NCI-H510A (cell line): Measurements from ENCODE around the gene FGF12.
A peak's percentile ranks its signal among the peaks of the same experiment; 100 is the strongest.

ENCODE experiments used
- DNase-seq: peaks from one replicate; lab custom pipeline; 2025; lab: John Stamatoyannopoulos, UW

The FGF12 gene

DNA sequence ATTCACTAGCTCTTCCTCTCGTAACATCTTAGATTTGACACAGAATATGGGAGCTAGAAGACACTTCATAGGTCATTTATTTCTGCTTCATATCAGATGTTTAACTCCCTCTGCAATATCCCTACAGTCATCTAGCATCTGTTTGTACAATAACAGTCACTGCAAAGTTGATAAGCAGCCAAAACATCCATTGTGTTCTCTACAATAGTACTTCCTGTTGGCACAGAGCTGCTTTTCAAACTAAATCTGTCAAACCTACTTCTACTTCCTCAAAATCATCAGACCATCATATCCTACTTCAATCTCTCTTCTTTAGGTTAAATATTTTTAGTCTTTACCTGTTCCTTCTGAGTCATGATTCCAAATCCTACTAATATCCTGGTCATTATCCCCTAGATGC, 233.2 kb downstream of the FGF12 start:
- DNase-seq, result no peak

DNA sequence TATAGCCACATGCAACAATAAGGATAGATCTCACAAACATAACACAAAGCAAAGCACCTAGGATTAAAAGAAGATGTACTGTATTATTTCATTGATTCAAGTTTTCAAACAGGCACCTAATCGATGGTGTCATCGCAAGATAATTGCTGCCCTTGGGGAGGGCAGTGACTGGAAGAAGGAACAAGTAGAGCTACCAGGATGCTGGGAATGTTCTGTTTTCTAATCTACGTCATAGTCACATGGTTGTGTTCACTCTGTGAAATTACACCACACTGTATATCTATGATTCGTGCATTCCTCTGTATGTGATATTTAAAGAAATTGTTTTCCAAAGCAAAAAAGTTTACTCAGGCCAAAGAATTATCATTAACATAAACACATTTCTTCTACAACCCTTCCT, 236.6 kb downstream of the FGF12 start:
- no peak for DNase-seq

DNA sequence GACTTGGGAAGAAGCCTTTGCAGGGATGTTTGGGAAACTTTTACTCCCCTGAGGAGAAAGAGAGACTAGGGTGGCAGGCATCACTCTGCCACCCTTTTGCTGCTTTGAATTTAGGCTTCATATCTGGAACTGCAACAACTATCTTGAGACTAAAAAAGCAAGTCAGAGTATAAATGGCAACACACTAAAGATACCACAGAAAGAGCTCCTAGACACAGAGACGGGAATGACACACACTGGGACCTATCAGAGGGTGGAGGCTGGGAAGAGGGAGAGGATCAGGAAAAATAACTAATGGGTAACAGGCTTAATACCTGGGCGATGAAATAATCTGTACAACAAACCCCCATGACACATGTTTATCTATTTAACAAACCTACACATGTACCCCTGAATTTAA, 237.8 kb downstream of the FGF12 start:
- DNase-seq, result no peak

DNA sequence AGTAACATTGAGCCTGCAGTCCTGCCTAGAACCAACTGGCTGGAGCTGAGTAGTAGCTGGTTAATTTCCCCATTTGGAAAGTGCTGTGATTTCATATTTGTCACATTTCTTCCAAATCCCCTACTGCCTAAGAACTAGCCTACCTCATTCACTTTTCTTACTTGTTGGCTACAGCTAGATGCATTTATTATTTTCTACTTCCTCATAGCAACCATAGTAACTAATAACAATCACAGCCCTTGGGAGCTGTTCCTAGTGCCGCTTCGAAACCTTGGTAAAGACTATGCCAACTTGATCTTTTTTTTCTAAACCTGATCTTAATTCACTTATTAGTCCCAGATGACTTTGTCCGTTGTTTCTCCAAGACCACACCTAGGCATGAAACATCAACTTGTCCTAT, 240.3 kb downstream of the FGF12 start:
- no peak for DNase-seq

DNA sequence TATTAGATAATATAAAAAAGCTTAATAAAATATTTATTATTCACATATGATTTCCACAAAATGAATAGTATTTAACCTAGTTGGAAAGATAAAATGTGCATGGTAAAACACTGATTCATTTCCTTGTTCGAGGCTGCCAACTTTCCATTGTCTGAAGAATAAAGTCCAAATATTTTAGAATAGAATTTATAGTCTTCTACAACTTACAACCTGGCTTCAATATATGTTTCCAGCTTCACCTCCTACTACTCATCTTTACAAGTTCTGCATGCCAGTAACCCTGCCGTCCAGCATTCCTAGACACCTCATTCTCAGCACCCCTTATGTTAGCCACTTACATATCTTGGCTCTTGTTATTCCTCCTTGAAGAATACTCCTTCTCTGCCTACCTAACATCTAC, 244.5 kb downstream of the FGF12 start:
- DNase-seq, result no peak

DNA sequence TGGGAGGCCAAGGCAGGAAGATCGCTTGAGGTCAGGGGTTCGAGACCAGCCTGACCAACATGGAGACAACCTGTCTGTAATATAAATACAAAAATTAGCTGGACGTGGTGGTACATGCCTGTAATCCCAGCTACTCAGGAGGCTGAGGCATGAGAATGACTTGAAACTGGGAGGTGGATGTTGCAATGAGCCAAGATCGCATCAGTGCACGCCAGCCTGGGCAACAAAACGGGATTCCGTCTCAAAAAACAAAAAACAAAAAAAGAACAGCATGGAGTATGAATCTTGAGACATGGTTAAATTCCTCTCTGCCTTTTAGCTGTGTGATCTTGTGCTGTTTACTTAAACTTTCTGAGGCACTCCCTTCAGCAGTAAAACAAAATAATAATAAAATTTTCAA, 244.9 kb downstream of the FGF12 start:
- no peak for DNase-seq

DNA sequence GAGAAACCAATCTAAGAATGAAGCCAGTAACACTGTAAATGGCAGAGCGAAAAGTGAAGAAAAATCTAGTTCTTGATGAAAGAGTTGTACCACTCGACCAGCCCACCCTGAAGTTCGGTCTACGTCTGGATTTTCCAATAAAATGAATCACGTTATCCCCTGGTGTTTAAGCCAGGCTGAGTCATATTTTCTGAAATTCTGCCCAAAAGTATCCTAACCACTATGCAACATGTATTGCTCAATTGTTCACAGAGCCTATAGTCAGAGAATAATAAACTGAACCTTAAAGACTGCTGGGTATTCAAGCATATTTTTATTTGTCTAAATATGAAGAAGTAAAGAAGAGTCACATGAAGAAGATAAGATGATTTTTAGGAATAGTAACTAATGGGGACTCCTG, 245.7 kb downstream of the FGF12 start:
- no peak for DNase-seq

DNA sequence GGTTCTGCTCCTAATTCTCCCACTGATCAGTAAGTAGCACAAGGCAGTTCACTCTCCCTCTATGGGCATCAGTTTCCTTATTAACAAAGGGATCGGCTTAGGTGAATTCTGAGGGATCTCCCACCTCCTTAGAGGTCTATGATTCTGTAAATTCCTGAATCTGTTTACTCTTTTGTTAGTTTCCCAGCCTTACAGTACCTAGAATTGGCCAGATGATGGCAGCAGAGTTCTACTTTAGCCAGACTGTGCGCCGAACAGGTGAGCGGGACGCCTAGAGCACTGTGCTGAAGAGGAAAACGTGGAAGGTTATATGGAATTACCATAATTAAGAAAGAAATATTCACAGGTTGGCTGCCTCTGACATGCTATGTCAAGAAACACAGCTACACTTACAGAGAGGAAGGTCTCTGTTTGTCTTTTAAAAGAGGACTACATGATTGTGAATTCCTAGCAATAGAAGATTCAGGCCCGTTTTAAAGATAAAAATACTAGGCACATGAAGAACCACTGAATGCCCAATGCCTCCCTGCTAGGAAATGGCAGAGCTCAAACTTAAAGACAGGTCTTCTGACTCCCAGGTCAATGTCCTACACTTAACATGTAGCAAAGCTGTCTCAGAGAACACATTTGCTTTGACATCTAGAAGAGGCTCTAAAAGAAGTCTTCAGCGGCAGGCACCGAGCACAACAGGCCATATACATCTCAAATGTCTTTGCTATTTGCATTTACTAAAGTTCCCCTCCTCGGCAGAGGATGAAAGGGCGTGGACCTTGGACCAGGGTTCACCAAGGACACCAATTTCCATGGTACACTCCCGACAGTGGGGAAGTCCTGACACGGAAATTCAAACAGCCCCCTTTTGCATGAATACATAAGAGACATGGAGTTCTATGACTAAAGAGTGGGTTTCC, 259.9 kb downstream of the FGF12 start:
- DNase-seq, result peak; percentile 20

DNA sequence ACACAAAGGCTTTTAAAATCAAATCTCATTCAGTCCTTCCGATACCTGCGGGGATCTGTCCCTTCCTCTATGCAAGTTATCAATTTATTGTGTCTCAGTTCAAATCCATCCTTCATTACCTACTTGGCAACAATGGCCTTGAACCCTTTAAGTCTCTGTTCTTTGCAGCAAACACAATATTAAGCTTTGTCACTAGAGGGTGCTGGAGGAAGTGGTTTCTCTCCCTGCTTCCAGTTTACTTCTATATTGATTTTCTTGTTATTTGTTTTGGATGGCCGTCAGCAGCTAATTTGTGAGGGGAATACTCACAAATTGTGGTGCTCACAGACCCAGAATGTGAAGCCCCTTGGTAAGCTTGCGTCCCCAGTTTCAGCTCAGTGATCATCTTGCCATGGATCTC, 278.3 kb downstream of the FGF12 start:
- DNase-seq, result no peak

DNA sequence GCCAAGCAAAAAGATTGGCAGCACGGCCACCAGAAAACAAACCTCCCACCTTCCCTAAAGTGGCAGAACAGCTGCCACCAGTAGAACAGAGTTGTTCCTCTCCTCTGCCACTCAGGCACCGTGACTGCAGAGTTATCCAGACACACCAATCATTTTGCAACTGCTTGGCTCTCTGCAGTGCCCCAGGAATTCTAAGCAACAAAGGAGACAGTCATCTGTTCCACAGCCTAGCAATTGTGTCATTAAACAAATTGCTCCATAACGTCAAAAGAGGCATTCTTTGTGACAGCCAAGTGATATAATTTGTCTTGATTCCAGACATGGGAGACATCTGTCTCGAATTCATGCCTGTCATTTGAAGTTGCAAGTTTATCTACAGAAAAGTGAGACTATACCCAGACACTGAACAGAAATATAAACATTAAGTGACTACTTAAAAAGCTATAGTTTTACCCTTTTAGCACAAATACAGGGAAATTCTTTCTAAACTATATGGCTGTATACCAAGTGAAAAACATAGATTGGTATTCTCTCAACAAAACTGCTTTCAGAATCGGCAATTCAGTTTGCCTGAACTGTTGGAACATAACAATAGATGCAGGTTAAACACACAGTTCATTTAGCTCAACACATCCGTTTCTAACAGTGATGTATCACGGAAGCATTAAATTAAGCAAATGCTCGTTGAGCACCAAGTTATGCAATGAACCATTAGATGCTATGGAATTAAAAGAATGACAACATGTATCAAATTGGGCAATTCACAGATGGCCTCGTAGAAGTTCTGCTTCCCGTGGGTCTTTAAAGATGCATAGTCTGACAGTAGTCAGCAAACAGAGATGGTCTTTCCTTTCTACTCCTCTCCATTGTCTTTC, 281.3 kb downstream of the FGF12 start:
- DNase-seq, result no peak

DNA sequence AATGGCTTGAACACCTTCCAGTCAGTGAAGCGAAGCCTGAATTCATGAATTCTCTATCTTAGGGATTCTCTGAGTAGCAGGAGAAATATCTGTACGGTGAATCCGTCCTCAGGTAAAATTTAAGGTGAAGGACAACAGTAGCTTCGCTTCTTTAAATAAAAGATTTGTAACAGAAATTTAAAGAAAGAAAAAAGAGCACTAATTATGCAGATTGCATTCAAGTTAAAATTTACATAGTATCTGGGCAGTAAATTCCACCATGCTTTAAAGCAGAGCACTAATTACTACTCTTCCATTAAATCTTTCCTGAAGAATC, 282.6 kb downstream of the FGF12 start:
- no peak for DNase-seq

DNA sequence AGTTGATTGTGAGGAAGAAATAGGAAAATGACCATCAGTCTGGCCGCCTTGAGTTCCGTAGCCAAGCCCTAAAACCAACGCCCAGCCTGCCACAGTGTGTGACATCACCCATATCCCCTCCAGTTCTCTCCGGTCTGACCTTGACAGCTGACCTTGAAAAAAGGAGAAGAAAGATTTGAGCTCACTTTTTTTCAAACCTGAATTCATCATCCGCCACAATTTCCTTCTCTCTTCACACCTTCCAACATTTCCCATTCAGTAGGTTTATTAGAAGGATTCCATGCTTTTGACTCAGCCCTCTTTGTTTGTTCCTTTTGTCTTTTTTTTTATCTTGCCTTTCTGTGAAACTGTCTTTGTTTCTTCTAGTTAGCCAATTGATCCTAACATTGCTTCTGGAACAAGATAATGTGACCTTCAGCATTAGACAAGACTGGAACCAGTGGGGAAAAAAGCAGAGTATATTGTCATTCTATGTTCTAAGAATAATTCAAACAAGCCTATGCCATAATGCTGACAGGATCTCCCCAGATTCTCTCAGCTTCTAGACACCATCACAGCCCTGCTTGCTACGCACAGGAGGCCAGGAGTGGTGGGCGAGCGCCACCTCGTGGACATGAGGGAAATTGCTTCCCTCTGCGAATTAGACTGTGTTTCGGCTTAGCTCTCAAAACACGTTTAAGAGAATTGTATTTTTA, 283.1 kb downstream of the FGF12 start:
- peak; percentile 7 for DNase-seq

DNA sequence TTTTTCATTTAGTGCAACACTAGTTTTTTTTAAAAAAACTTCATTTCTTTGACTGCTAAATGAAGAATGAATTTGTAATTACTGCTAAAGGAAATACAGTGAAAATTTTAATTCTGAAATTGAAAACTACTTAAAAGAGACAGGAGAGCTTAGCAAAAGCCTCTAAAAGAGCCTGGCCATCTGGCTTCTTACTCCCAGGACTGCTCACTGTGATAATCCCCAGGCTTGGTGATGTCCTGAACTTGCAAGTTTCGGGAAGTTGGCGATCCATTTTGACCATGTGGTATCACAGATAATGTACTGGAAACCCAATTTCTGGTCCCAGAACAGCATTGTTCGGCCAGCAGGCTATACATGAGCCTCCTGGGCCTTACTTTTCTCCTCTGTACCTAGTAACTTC, 292.1 kb downstream of the FGF12 start:
- DNase-seq, result no peak

DNA sequence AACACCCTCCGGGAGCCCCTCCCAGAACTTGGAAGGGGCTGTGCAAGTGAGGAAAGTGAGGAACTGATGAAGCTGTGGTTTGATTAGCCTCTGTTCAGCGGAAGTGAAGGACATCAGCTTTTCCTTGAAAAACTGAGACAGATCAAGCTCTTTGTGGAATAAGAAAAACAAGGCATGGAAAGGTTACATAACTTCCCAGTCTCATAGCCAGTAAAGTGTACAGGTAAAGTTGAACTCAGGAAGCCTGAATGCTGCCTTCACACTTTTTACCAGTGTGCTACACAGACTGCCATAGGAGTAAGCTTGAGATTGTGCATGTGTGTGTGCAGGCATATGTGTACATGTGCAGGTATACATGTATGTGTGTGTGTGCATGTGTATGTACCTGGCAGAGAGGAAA, 293.2 kb downstream of the FGF12 start:
- DNase-seq, result no peak

DNA sequence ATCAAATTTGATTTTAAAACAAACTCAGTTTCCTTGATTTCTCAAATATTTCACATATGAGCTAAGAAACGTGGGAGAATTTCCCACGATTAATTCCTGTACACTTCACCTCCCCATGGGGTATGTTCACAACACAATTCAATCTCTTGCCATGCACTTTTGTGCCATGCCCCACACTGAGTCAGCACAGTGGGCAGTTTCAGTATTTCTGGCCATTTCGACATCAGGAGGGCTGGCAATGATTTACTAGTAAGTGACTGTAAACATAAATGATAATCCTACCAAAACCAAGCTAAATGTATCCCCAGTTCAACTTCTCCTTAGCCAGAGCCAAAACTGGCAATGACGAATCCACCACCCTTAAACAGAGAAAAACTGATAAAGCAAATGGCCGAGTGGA, 293.6 kb downstream of the FGF12 start:
- no peak for DNase-seq

DNA sequence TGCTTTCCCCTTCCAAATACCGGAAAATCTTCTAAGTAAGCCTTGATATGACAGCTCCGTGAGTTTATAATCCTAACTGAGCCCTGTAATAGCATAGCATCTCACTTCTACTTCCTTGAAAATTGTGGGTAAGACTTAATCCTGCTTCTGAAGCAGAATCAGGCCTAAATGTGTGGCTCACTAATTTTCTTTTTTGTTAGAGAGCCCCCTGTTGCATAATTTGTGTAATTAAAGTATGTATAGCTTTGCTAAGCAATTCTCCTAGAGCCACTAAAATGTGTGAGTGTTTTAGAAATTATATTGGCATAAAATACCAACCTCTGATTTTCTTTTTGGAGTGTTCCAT, 304.4 kb downstream of the FGF12 start:
- no peak for DNase-seq

DNA sequence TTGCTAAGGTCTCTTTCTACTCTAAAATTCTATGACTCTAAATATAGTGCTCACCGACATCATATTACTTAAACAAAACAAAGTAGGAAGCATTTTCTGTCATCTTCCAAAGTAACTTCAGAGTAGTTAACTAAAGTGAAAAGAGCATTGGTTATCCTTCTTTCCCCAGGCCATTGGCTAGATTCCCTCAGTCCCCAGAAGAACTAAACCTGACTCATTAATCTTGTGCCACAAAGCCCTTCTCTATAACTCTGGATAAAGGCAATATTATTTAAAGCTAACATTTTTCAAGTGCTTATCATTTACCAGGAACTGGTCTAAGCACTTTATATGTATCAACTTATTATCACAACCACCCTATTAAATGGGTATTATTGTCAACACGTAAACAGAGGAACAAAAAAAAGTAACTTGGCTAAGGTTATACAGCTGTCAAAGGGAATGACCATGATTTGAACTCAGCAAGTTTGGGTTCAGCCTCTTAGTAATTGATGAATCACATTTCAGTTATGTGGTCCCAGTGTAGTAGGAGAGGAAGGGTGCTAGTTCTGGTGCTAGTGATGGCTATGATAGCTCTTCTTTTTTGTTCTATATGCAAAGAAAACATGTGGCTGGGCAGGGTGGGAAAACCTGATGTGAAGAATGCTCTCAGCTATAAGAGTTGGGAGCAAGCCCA, 304.9 kb downstream of the FGF12 start:
- DNase-seq, result no peak

DNA sequence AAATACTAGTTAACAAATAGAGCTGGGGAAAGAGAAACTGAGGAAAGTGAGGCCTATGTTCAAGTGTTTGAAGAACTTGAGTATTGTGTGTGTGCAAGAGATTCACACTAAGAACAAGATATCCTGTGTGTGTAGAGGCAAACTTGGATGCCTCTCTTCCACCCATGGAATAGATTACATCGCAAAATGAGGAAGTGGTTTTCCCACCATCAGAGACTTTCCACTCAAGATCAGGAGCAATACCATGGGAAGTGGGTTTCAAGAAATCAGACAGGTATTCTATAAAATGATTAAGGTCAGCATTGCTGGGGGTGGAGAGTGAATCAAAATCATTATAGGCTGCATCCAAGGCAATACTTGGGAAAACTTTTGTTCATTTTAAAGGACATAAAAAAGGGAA, 308.0 kb downstream of the FGF12 start:
- DNase-seq, result no peak

DNA sequence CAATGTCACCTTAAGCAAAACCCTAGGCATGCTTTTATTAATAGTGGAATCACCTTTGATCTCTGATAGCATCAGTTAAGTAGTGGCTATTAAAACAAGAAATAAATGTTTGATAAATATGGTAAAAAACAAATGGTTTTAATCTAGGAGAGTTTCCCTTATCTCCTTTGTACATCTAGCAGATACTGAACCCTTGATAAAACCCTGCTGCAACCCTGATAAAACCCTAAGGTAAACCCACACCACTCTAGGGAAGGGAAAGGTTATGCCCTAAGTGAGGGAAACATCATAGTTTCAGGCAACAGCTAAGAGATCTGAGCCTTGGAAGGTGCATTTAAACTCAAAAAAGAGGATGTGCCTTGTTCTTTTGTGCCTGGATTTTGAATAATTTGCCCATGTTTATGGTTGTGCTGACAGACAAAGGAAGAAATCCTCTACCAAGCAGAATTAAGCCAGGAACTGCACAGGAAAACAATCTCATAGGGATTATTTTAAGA, 309.7 kb downstream of the FGF12 start:
- DNase-seq, result no peak

DNA sequence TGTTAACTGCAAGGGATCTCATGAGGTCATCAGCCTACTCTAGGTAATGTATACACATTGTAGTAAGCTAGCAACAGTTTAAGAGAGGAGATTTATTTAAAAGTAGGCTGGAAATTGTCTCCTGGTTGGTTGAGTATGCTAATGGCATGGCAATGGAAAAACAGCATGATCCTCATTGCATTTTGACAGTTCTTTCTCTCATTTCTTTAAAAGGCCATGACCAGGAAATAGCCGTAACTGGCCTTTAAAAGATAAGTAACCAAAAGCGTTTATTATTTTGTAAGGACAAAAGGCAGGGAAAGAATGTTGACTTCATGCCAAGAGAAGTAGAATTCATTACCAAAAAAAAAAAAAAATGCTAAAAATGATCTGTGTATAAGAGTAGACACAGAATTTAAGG, 310.3 kb downstream of the FGF12 start:
- DNase-seq, result no peak

DNA sequence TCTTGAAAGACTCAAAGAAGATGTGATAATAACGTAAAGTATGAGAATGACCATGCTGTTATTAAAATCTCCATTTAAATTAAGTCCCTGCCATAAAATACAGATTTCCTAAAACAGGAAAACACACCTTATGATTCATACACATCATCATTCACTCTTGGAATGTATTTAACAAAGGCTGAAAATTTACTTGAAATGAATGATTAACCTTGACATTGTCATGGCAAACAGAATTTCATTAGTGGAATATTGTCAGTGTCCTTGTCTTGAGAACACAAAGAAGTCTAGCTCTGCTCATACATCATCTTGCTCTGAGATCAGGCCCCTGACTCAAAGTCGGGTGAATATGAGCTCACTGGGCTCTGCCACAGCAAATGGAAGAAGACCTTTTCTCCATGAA, 313.9 kb downstream of the FGF12 start:
- DNase-seq, result no peak

DNA sequence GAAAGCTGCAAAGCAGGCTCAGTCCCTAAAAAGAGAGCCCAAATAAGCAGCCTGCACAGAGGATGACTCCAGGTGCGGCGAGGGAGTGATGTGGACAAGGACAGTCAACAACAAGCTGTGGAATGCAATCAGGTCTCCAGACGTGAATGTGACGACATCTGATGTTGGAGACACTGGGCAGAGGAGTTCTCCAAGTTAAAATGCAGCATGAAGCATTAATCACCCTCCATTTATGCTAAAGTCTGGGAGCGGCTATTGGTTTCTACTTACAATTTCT, 316.7 kb downstream of the FGF12 start:
- DNase-seq, result no peak
